Gastroesophageal sphincter (tissue), 4 donors: ENCODE results near the gene CDKL1. TPM values are rescaled to one million over a fixed set of nuclear protein-coding genes. Genes with fewer than 3 reads are reported as not detected.

ENCODE experiments used
- ATAC-seq: fragments of 150-250 bp; one replicate; pipeline ENCODE4 v1.9.1; 2016; ENCODE audit warnings: mild to moderate bottlenecking, moderate library complexity
- H3K27ac ChIP-seq, 4 donors: fragments of 200-600 bp; sonication (generic) in 3 of 4; 1 replicate in 3 of 4; 2 replicates in 1 of 4; pipeline ENCODE4 v1.5.1; 2016 to 2019
- H3K27me3 ChIP-seq: fragments of 200-600 bp; sonication (generic); one replicate; pipeline ENCODE4 v1.5.1; 2019
- H3K36me3 ChIP-seq, 2 donors: fragments of 200-600 bp; sonication (generic); one replicate each; pipeline ENCODE4 v1.5.1; 2019; ENCODE audit warnings: control low read depth in 1 of 2
- H3K4me1 ChIP-seq, 3 donors: fragments of 200-600 bp; sonication (generic); 1 replicate in 2 of 3; 2 replicates in 1 of 3; pipeline ENCODE4 v1.5.1; 2016 to 2019; ENCODE audit warnings: control low read depth in 2 of 3
- H3K4me3 ChIP-seq, 2 donors: fragments of 200-600 bp; sonication (generic); one replicate each; pipeline ENCODE4 v1.5.1; 2019; ENCODE audit warnings: mild to moderate bottlenecking in 1 of 2, moderate library complexity in 1 of 2
- H3K9me3 ChIP-seq, 3 donors: fragments of 200-600 bp; sonication (generic); one replicate each; pipeline ENCODE4 v1.5.1; 2017 to 2019; ENCODE audit warnings: control low read depth in 2 of 3
- CTCF ChIP-seq, 4 experiments: fragments of 200-600 bp in 2 of 4; fragments of 450-650 bp in 2 of 4; sonication (generic) in 1 of 4; IDR thresholded peaks; one replicate each; pipeline ENCODE4 v1.5.1; 2017 to 2019; ENCODE audit warnings: antibody characterized with exemption in 4 of 4, mild to moderate bottlenecking in 2 of 4, moderate library complexity in 2 of 4
- EP300 ChIP-seq: sonication (generic); formaldehyde crosslinking; IDR thresholded peaks from one replicate; pipeline ENCODE4 v1.6.1; 2017; ENCODE audit warnings: antibody characterized with exemption, mild to moderate bottlenecking
- POLR2A ChIP-seq, 2 donors: fragments of 450-650 bp; IDR thresholded peaks; one replicate each; pipeline ENCODE4 v1.6.1; 2017; ENCODE audit warnings: antibody characterized with exemption in 2 of 2, mild to moderate bottlenecking in 2 of 2, moderate library complexity in 1 of 2
- POLR2AphosphoS5 ChIP-seq: sonication (generic); formaldehyde crosslinking; IDR thresholded peaks from one replicate; pipeline ENCODE4 v1.6.1; 2017; ENCODE audit warnings: antibody characterized with exemption
- WGBS, 2 donors: methylation state at CpG; one replicate each; pipeline ENCODE4 v1.1.5; 2018; ENCODE audit warnings: low coverage in 1 of 2; 5-methylcytosine and 5-hydroxymethylcytosine counted together
- total RNA-seq, 4 donors: library from RNA; depleted of rRNA; stranded (reverse); fragments of >200 nt; gene quantifications; one replicate each; pipeline ENCODE4 v1.1.0, GENCODE V29; 2016

CDKL1 gene
- total RNA-seq, 4 donors from 2014 or later: 4.2 to 10.3 (median 6.2) TPM

- Histone ChIP-seq H3K9me3 (no peaks in the 10 kb centered on the region), H3K27ac (no peak overlapping the region), H3K4me1 (peaks cover 0 to 33% (median 4%) of the 10 kb centered on the region in 3 donors), H3K36me3 (no peaks in the 10 kb centered on the region), H3K4me3 (no peak overlapping the region), H3K27me3 (no peaks in the 10 kb centered on the region)
- TF ChIP-seq EP300 (no peak), POLR2A (IDR thresholded peaks at IDR 0.05) (no peak), CTCF (IDR thresholded peaks at IDR 0.05) (no peak), POLR2AphosphoS5 (no peak)
- ATAC-seq: no peak
- WGBS, 2 donors: 57 to 86% methylated on average over 1 to 2 of the region's 2 CpGs
Measured at GRCh38 chr14:50398189-50398580, 1.5 kb upstream of the CDKL1 start.

- peak; percentile 11 for ATAC-seq
- WGBS, 2 donors: 15 to 21% methylated on average over 4 to 7 of the region's 9 CpGs
- Histone ChIP-seq H3K4me1 (peaks cover 0 to 33% (median 4%) of the 10 kb centered on the region in 3 donors), H3K4me3 (peak overlapping the region; percentile 72 to 81), H3K27me3 (no peaks in the 10 kb centered on the region), H3K27ac (peak overlapping the region in 3 of 4 donors; percentile 85 to 87 (median 85)), H3K9me3 (no peaks in the 10 kb centered on the region), H3K36me3 (no peaks in the 10 kb centered on the region)
- TF ChIP-seq CTCF (IDR thresholded peaks at IDR 0.05) (no peak), POLR2AphosphoS5 (no peak), EP300 (no peak), POLR2A (IDR thresholded peaks at IDR 0.05) (no peak)
Measured at GRCh38 chr14:50397390-50398188, 908 bp upstream of the CDKL1 start.

- no peaks in the 10 kb centered on the region for H3K9me3 ChIP-seq
- no peaks in the 10 kb centered on the region for H3K27me3 ChIP-seq
- no peak for ATAC-seq
- peaks cover 0 to 33% (median 4%) of the 10 kb centered on the region in 3 donors for H3K4me1 ChIP-seq
- H3K36me3 ChIP-seq: no peaks in the 10 kb centered on the region
- WGBS, 2 donors: 41 to 80% methylated on average over 1 to 5 of the region's 5 CpGs
- peak overlapping the region; percentile 72 to 81 for H3K4me3 ChIP-seq
- no peak for TF ChIP-seq EP300
- no peak for TF ChIP-seq POLR2AphosphoS5
- TF ChIP-seq POLR2A (IDR thresholded peaks at IDR 0.05): no peak
- no peak for TF ChIP-seq CTCF (IDR thresholded peaks at IDR 0.05)
- peak overlapping the region in 2 of 4 donors; percentile 85 to 87 for H3K27ac ChIP-seq
Measured at GRCh38 chr14:50395448-50395847, 1.2 kb downstream of the CDKL1 start.

- H3K9me3 ChIP-seq: no peaks in the 10 kb centered on the region
- no peak for ATAC-seq
- H3K4me1 ChIP-seq: peaks cover 0 to 26% (median 4%) of the 10 kb centered on the region in 3 donors
- no peak overlapping the region for H3K4me3 ChIP-seq
- no peak for TF ChIP-seq CTCF (IDR thresholded peaks at IDR 0.05)
- TF ChIP-seq POLR2AphosphoS5: no peak
- TF ChIP-seq POLR2A (IDR thresholded peaks at IDR 0.05): no peak
- TF ChIP-seq EP300: no peak
- no peaks in the 10 kb centered on the region for H3K36me3 ChIP-seq
- 88 to 100% methylated on average over 4 to 5 of the region's 5 CpGs for WGBS, 2 donors
- no peak overlapping the region for H3K27ac ChIP-seq
- no peaks in the 10 kb centered on the region for H3K27me3 ChIP-seq
Measured at GRCh38 chr14:50394713-50395112, 2.0 kb downstream of the CDKL1 start.
